NCI-H82 treated with DMSO at 0.1 percent for 48 hours (cell line): ENCODE data around the gene ADM2.
"Not testable (repeated sequence)": the region's sequence is repeated elsewhere in the genome, so short reads cannot be mapped to it uniquely, and the experiment has no call there.

Experiments
- DNase-seq: peaks from one replicate; lab custom pipeline; 2025; ENCODE audit not compliant: unreplicated experiment; lab: John Stamatoyannopoulos, UW

ADM2 gene

DNA sequence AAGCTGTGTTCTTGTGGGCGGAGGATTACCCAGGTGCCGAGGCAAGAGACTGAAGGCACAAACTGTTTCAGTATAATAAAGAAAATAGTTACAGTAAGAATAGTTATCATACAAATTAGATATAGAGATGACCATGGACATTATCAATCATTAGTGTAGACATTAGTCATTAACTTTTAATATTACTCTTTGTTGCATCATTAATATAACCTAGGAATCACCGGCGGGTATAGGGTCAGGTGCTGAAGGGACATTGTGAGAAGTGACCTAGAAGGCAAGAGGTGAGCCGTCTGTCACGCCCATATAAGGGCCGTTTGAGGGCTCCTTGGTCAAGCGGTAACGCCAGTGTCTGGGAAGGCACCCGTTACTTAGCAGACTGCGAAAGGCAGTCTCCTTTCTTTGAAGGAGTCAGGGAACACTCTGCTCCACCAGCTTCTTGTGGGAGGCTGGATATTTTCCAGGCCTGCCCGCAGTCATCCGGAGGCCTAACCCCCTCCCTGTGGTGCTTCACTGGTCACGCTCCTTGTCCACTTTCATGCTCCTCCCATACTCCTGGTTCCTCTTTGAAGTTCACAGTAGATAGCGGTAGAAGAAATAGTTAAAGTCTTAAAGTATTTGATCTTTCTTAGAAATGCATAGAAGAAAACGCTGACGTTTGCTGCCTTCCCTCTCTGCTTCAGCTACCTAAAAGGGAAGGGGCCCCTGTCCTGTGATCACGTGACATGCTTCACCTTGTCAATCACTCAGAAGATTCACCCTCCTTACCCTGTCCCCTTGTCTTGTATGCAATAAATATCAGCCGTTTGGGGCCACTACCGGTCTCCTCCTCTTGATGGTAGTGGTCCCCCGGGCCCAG, 52.7 kb downstream of the ADM2 start:
- DNase-seq = not testable (repeated sequence)

DNA sequence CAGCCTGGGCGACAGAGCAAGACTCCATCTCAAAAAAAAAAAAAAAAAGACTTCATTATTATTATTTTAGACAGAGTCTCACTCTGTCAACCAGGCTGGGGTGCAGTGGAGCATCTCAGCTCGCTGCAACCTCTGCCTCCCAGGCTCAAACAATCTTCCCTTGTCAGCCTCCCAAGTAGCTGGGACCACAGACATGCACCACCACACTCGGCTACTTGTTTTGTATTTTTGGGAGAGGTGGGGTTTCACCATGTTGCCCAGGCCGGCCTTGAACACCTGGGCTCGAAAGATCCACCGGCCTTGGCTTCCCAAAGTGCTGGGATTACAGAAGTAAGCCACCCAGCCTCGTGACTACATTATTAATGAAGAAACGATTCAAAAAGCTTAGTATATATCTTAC, 53.8 kb downstream of the ADM2 start:
- no peak for DNase-seq
